SW 1271 (cell line): ENCODE measurements around the gene APOM.

Experiments used
- DNase-seq, 2 experiments: peaks; one replicate each; lab custom pipeline; 2025; lab: John Stamatoyannopoulos, UW

The APOM gene

DNA sequence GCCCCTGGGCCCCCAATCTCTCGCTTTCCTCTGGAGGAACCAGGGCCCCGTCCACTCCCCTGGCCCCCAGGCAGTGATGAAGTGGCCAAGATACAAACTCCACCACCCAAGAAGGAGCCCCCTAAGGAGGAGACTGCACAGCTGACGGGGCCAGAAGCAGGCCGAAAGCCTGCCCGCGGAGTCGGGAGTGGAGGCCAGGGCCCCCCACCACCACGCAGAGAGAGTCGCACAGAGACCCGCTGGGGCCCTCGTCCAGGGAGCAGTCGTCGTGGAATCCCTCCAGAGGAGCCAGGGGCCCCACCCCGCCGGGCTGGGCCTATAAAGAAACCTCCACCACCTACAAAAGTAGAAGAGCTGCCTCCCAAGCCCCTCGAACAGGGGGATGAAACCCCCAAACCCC lies 24.5 kb upstream of the APOM start:
- no peak for DNase-seq

DNA sequence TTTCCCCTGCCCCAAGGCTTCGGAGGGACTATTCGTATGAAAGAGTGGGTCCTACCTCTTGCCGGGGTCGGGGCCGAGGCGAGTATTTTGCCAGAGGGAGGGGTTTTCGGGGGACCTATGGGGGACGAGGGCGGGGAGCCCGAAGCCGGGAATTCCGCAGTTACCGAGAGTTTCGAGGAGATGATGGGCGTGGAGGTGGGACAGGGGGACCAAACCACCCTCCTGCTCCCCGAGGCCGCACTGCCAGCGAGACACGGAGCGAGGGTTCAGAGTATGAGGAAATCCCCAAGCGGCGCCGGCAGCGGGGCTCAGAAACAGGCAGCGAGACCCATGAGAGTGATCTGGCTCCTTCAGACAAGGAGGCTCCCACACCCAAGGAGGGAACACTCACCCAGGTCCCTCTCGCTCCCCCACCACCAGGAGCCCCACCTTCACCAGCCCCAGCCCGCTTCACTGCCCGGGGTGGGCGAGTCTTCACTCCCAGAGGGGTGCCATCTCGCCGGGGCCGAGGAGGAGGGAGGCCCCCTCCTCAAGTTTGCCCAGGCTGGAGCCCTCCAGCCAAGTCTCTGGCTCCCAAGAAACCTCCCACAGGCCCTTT lies 23.9 kb upstream of the APOM start:
- no peak for DNase-seq

DNA sequence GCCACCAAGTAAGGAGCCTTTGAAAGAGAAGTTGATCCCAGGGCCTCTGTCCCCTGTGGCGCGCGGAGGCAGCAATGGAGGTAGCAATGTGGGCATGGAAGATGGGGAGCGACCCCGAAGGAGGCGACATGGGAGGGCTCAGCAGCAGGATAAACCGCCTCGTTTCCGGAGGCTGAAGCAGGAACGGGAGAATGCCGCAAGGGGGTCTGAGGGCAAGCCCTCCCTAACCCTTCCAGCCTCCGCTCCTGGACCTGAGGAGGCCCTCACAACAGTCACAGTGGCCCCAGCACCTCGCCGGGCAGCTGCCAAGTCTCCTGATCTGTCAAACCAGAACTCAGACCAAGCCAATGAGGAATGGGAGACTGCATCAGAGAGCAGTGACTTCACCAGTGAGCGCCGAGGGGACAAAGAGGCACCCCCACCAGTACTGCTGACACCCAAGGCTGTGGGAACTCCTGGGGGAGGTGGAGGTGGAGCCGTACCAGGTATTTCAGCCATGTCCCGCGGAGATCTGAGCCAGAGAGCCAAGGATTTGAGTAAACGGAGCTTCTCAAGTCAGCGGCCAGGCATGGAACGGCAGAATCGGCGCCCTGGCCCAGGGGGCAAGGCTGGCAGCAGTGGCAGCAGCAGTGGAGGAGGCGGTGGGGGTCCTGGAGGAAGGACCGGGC lies 23.3 kb upstream of the APOM start:
- DNase-seq, result no peak

DNA sequence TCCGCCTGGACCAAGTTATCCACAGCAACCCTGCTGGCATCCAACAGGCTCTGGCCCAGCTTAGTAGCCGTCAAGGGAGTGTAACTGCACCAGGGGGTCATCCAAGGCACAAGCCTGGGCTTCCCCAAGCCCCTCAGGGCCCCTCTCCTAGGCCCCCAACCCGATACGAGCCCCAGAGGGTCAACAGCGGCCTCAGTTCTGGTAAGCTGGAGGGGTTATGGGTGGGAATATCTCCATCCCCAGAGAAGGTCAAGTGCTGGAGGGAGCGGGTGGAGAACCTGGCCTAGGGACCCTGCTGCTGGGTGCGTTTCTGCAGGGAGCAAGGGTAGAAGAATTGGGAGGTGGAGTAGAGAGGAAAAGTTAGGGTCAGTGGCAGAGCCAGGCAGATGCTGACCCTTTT lies 22.2 kb upstream of the APOM start:
- DNase-seq, result no peak

DNA sequence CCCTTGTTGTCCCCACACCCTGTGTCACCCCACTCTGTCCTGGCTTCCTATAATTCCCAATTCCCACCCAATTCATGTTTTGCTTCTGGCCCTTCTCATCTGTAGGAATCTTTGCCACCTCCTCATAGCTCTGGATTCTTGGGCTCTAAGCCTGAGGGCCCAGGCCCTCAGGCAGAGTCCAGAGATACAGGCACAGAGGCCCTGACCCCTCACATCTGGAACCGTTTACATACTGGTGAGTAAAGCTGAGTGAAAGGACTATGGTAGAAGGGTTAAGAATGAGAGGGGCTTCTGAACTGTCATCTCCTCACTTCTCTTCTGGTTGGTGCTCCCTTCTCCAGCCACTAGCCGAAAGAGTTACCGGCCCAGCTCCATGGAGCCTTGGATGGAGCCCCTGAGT lies 21.6 kb upstream of the APOM start:
- no peak for DNase-seq

DNA sequence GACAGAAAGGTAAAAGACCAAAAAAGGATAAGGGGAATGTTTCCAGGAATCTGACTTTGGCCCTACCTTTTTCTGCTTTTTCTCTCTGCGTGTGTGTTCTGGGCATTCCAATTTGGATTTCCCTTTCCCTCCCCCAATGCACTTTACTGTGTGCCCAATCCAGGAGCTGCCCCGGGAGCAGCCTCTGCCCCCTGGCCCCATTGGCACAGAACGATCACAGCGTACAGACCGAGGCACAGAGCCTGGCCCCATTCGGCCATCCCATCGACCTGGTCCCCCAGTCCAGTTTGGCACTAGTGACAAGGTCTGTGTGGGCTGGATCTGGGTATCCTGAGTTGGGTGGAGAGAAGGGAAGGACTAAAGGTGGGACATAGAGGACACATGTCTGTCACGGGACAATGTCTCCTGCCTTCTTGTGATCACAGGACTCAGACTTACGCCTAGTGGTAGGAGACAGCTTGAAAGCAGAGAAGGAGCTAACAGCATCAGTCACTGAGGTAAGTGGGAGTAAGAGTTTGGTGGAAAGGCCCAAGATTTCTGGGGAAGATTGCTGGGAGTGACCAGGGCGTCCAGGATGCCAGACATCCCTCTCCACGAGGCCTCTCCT lies 20.6 kb upstream of the APOM start:
- no peak for DNase-seq

DNA sequence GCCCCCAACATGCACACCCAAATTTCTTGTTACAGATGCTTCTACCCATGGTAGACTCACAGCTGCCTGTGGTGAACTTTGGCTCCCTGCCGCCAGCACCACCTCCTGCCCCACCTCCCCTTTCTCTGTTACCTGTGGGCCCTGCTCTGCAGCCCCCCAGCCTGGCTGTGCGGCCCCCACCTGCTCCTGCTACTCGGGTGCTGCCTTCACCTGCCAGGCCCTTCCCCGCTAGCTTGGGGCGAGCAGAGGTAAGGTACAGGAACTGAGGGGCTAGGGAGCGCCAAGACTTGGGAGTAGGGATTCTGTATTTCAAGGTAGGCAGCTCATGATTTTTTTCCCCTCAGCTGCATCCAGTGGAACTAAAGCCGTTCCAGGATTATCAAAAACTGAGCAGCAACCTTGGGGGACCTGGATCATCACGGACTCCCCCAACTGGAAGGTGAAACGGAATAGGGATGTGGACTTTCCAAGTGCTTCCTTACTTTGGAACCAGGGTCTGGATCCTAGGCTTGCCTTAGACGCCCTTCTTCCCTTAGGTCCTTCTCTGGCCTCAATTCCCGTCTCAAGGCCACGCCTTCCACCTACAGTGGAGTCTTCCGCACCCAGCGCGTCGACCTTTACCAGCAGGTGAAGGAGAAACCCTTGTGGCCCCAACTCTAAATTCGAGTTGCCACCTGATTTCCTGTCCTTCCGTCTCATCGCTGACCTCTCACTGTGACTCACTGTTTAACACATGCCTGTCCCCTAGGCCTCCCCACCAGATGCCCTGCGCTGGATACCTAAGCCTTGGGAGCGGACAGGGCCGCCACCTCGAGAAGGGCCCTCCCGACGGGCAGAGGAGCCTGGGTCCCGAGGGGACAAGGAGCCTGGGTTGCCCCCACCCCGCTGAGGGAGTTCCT lies 18.7 kb upstream of the APOM start:
- no peak for DNase-seq

DNA sequence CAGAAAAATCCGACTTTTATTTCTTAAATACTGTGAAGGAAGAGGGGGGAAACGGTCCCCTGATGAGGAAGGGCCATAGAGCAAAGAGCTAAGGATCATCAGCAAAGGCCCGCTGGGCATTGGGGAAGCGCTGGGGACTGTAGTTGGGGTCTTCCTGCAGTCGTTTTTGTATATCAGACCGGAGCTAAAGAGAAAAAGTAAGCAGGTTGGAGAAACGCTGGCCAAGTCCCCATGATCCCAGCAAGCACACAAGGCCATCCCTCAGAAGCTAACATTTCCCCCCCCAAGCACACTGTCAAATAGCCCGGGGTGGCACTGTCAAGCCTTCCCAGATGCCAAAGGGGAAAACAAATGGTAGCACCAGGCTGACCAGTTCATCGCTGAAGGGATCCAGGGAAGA lies 16.7 kb upstream of the APOM start:
- no peak for DNase-seq

DNA sequence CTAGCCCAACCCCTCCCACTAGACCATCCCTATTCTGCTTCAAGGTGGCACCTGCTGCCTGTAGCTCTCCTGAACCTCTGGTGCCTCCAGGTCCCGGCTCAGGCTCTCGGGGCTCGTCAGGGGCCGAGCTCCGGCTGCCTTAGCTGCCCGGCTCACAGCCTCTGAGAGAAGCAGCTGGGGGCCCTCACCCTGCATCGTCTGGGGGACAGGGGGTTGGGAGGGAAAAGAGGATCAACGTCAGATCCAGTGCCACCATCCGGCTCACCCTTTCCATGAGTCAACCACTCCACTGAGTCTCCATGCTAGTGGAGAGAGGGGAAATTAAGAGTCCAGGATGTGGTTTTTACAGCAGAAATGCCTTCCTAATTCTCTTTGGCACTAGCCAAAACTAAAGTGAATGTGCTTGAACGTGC lies 16.2 kb upstream of the APOM start:
- DNase-seq, result no peak

DNA sequence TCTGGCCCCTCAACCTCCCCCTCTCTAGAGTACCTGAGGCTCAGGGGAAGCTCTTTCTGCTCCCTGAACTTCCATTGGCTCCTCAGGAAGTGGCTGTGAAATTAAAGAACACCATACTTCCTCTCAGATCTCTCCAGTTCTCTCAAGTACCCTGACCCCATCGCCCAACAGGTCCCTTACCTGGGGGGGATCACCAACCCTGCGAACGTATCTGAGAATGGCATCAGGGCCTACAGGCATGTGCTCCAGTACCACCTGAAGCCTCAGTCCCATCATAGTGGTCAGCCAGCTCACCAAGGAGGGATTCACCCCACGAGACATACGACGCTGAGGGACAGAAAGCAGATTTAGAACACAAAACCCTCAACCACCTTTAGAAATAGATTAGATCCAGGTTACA lies 15.1 kb upstream of the APOM start:
- DNase-seq, result no peak

DNA sequence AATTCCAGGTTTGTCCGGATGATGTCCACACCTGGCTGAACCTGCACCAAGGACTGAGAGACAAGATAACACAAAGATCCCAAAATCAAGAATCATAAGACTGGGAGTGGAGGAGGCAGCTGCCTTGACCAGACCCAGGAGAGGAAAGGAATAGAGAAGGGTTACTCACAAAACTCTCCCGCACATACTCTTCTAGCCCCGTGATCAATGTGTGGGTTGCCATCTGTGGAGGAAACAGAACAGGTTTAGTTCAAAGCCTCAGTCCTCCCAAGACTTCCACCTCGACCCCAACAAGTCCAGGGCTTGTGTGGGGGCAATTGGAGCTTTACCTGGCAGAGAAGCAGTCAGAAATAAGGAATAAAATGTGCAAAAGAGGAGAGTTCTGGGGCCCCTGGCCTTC lies 14.3 kb upstream of the APOM start:
- no peak for DNase-seq

DNA sequence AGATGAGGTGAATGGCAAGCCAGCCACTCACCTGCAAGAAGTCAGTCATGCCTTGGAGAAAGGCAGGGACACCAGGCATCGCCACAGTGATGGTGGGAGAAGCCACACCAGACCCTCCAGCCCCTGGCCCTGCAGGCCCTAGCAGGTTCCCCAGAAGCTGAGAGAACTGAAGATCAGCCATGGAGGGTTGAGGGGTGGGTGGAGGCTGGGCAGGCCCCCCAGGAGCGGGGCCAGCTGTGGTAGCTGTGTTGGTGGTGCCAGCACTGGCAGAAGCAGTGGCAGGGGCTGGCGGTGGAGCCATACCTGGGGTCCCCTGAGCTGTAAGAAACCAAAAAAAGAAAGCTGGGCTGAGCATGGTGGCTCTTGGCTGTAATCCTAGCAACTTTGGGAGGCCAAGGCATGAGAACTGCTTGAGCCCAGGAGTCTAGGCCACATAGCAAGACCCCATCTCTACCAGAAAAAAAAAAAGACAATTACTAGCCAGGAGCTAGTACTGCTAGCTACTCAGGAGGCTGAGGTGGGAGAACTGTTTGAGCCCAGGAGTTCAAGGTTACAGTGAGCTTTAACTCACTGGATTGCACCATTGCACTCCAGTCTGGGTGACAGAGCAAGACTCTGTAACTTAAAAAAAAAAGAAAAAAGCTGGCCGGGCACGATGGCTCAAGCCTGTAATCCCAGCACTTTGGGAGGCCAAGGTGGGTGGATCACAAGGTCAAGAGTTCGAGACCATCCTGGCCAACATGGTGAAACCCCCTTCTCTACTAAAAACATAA lies 12.7 kb upstream of the APOM start:
- DNase-seq, result no peak

DNA sequence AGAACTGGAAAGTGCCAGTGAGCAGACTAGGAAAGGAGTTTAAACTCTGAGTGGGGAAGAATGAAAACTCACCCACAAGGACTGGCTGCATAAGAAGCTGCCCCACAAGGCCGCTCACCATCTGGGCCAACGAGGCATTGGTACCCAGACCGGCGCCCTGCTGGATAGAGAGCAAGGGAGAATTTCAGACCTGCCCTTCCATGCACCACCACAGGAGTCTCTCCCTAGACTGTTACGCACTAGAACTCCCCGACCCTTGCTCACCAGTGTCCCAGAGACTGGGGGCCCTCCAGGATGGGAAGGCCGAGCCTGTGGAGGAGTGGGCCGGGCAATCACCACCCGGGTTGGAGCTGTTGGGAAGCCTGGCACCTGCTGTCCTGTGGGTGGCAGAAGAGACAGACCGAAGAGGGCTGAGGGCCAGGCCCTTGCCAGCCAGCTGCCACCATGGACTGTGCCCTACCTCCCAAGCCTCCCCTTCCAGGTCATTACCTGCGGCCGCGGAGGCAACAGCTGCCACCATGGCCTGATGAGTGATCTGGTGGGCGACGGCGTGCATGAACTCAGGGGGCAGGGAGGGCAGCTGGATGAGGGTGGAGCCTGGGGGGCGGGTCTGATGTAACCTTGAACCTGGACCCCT lies 11.8 kb upstream of the APOM start:
- DNase-seq, result no peak

DNA sequence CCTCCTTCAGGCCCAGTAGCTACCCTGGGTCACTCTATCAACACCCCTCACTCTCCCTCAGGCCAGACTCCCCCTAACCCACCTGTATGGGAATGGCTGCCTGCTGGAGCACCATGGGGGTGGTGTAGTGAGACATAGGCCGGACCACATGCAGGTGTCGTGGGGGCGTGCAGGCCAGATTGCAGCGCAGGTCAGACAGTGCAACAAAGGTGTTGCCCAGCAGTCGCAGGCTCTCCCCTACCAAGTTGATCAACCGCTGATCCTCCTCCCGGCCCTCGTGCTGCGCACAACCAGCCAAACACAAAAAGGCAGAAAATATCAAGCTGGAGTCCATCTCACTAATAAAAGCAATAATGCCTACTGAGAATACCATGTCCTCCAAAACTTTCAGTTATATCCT lies 10.4 kb upstream of the APOM start:
- DNase-seq, result no peak

DNA sequence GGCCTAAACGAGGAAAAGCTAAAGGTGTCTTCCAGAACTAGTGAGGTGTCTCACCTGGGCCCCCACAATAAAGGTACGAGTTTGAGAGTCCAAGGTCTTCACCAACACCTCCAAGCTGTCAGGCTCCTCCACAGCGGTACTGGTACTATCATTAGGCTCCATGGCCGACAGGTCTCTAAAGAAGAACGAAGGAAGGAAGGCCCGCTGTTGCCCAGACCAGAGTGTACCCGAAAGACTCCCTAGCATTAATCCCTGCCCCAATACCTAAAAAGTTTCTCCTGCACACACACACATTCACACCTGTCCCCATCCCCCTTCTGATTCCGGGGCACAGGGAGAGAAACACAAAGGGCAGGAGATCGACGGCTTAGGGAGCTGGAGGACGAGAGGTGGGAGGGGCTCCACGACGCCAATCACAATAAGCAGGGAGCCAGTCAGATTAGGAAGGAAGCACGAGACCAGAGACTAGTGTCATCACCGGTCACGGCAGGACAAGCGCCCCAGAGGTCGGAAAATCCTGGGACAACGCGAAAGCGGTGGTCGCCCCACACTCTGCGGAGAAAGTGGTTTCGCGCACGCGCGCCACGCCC lies 4.0 kb upstream of the APOM start:
- DNase-seq, result peak; percentile 68 to 83

DNA sequence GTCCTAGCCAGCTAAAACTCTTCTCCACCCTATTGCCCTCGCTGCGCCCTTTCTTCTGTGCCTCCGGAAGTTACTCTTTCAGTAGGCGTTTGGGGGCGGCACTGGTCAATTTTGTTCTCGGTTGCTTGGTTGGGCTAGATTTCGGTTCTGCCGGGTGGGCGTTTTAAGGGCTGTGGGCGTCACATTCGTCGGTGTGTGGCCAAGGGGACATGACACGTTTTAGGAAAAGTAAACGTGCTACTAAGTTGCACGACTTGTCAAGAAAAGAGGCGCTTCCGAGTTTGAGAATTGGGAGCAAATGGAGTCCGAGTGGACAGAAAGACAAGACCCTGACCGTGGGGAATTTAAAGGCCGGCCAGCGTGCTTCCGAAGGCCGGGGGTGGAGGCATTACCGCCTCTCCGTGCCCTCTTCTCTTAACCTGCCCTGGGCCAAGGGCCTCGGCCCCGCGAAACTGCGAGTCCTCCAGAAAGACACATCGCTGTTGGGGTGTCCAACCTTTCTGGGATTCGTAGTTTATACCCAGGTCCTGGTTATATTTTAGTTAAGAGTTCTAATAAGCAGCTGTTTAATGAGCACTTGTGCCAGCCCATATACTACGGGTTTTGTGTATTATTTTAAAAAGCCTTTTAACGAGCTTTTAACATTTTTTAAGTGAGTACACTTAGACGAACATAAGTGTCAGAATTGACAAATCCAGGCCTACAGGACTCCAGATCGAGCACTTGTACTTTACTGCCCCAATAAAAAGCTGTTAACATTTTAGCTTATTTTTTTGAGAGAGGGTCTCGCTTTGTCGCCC lies 2.6 kb upstream of the APOM start:
- DNase-seq, result peak; percentile 95 to 99

DNA sequence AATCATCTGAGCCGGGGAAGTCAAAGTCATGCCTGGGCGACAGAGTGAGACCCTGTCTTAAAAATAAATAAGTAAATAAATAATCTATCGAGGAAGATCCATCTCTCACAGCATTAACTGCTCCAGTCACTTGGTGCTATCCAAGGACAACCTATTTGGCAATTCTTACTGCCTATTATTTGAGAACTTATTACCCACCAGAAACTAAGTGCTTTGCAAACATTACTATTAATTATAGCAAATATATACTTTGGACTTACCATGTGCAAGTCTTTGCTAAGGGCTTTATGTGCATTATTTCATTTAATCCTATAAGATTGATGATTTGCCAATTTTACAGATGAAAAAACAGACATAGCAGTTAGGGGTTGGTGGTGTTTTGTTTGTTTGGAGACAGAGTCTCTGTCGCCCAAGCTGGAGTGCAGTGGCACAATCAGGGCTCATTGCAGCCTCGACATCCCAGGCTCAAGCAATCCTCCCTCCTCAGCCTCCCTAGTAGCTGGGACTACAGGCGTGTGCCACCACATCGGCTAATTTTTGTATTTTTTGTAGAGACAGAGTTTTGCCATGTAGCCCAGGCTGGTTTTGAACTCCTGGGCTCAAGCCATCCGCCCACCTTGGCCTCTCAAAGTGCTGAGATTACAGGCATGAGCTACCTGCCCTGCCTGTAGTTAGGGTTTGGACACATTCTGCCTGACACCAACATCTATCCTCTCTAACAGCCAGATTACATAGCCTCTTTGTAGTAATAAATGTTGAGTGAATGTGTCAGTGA lies 933 bp upstream of the APOM start:
- no peak for DNase-seq

DNA sequence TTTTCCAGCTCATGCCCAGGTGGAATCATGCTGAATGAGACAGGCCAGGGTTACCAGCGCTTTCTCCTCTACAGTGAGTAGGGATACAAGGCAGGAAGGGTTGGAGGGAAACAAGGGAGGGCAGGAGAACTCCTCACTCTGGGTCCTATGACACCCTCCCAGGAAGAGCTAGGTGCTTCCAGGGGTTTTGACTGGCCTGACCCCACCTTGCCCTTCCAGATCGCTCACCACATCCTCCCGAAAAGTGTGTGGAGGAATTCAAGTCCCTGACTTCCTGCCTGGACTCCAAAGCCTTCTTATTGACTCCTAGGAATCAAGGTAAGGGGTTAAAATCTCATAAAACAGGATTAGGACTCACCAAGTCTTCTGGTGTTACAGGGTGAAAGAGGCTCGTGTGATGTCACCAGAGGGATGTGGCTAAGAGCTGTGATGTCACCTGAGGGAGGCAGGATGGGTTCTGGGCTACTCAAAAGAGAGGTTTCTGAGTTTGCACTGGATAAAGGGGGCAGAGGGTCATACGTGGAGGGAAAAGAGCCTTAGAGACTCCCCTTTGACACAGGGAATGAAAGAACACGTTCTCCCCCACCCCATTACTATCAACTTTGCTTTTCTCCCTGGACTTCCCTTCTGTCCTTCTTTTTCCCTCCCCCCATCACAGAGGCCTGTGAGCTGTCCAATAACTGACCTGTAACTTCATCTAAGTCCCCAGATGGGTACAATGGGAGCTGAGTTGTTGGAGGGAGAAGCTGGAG lies 1.9 kb downstream of the APOM start:
- DNase-seq, result no peak
